ENCODE results near the gene DUSP3.
A peak's percentile ranks its signal among the peaks of the same experiment; 100 is the strongest.

The DUSP3 gene

GRCh38 chr17:43723697-43724359, 54.9 kb downstream of the DUSP3 start:
- DNase-seq = no peak

GRCh38 chr17:43722870-43723665, 55.7 kb downstream of the DUSP3 start:
- no peak for DNase-seq

GRCh38 chr17:43722269-43722619, 56.5 kb downstream of the DUSP3 start:
- no peak for DNase-seq

- no peak for DNase-seq
Measured at GRCh38 chr17:43721537-43722268, 57.1 kb downstream of the DUSP3 start.

- DNase-seq = peak; percentile 15
Measured at GRCh38 chr17:43720311-43721060, 58.3 kb downstream of the DUSP3 start.

- DNase-seq = no peak
Measured at GRCh38 chr17:43719578-43719977, 59.2 kb downstream of the DUSP3 start.

GRCh38 chr17:43718544-43718943, 60.2 kb downstream of the DUSP3 start:
- DNase-seq = peak; percentile 79

GRCh38 chr17:43717913-43718312, 60.9 kb downstream of the DUSP3 start:
- DNase-seq = no peak
